ENCODE results near the gene DYNLRB1.

Gene DYNLRB1

GRCh38 chr20:34500823-34501222, 15.4 kb upstream of the DYNLRB1 start:
- H3K36me3 ChIP-seq (ENCODE audit: low read depth): peaks cover 92% of the 10 kb centered on the region
- peaks cover 7% of the 10 kb centered on the region for H3K4me1 ChIP-seq (ENCODE audit: insufficient read depth, poor library complexity, severe bottlenecking)
- no peak for TF ChIP-seq CTCF (IDR thresholded peaks at IDR 0.05; ENCODE audit: poor library complexity, severe bottlenecking)
- H3K9me3 ChIP-seq (ENCODE audit: severe bottlenecking): no peaks in the 10 kb centered on the region
- ATAC-seq (ENCODE audit: low read depth) (no peak), DNase-seq (ENCODE audit: low spot score) (no peak)
- no peaks in the 10 kb centered on the region for H3K27me3 ChIP-seq (ENCODE audit: insufficient read depth, poor library complexity, severe bottlenecking)
- no peak overlapping the region for H3K27ac ChIP-seq (ENCODE audit: poor library complexity, severe bottlenecking)
- H3K4me3 ChIP-seq (ENCODE audit: severe bottlenecking): no peak overlapping the region

GRCh38 chr20:34506480-34506879, 9.7 kb upstream of the DYNLRB1 start:
- ATAC-seq (ENCODE audit: low read depth): no peak
- Histone ChIP-seq H3K27me3 (ENCODE audit: insufficient read depth, poor library complexity, severe bottlenecking) (no peaks in the 10 kb centered on the region), H3K9me3 (ENCODE audit: severe bottlenecking) (no peaks in the 10 kb centered on the region), H3K36me3 (ENCODE audit: low read depth) (peaks cover 97% of the 10 kb centered on the region), H3K4me3 (ENCODE audit: severe bottlenecking) (no peak overlapping the region), H3K4me1 (ENCODE audit: insufficient read depth, poor library complexity, severe bottlenecking) (no peaks in the 10 kb centered on the region), H3K27ac (ENCODE audit: poor library complexity, severe bottlenecking) (no peak overlapping the region)
- TF ChIP-seq CTCF (IDR thresholded peaks at IDR 0.05; ENCODE audit: poor library complexity, severe bottlenecking): no peak
- no peak for DNase-seq (ENCODE audit: low spot score)

GRCh38 chr20:34507702-34508413, 8.4 kb upstream of the DYNLRB1 start:
- no peak for TF ChIP-seq CTCF (IDR thresholded peaks at IDR 0.05; ENCODE audit: poor library complexity, severe bottlenecking)
- Histone ChIP-seq H3K9me3 (ENCODE audit: severe bottlenecking) (no peaks in the 10 kb centered on the region), H3K27me3 (ENCODE audit: insufficient read depth, poor library complexity, severe bottlenecking) (no peaks in the 10 kb centered on the region), H3K36me3 (ENCODE audit: low read depth) (peaks cover 84% of the 10 kb centered on the region), H3K4me3 (ENCODE audit: severe bottlenecking) (no peak overlapping the region), H3K4me1 (ENCODE audit: insufficient read depth, poor library complexity, severe bottlenecking) (no peaks in the 10 kb centered on the region), H3K27ac (ENCODE audit: poor library complexity, severe bottlenecking) (no peak overlapping the region)
- no peak for ATAC-seq (ENCODE audit: low read depth)
- no peak for DNase-seq (ENCODE audit: low spot score)

GRCh38 chr20:34510575-34510974, 5.6 kb upstream of the DYNLRB1 start:
- TF ChIP-seq CTCF (IDR thresholded peaks at IDR 0.05; ENCODE audit: poor library complexity, severe bottlenecking): no peak
- no peak for ATAC-seq (ENCODE audit: low read depth)
- Histone ChIP-seq H3K4me3 (ENCODE audit: severe bottlenecking) (no peak overlapping the region), H3K27me3 (ENCODE audit: insufficient read depth, poor library complexity, severe bottlenecking) (no peaks in the 10 kb centered on the region), H3K27ac (ENCODE audit: poor library complexity, severe bottlenecking) (no peak overlapping the region), H3K4me1 (ENCODE audit: insufficient read depth, poor library complexity, severe bottlenecking) (peaks cover 3% of the 10 kb centered on the region), H3K36me3 (ENCODE audit: low read depth) (peaks cover 60% of the 10 kb centered on the region), H3K9me3 (ENCODE audit: severe bottlenecking) (no peaks in the 10 kb centered on the region)
- no peak for DNase-seq (ENCODE audit: low spot score)

GRCh38 chr20:34511891-34512265, 4.3 kb upstream of the DYNLRB1 start:
- peaks cover 3% of the 10 kb centered on the region for H3K4me1 ChIP-seq (ENCODE audit: insufficient read depth, poor library complexity, severe bottlenecking)
- no peaks in the 10 kb centered on the region for H3K9me3 ChIP-seq (ENCODE audit: severe bottlenecking)
- ATAC-seq (ENCODE audit: low read depth) (no peak), DNase-seq (ENCODE audit: low spot score) (no peak)
- no peak for TF ChIP-seq CTCF (IDR thresholded peaks at IDR 0.05; ENCODE audit: poor library complexity, severe bottlenecking)
- no peaks in the 10 kb centered on the region for H3K27me3 ChIP-seq (ENCODE audit: insufficient read depth, poor library complexity, severe bottlenecking)
- peaks cover 47% of the 10 kb centered on the region for H3K36me3 ChIP-seq (ENCODE audit: low read depth)
- H3K27ac ChIP-seq (ENCODE audit: poor library complexity, severe bottlenecking): no peak overlapping the region
- H3K4me3 ChIP-seq (ENCODE audit: severe bottlenecking): no peak overlapping the region

Measured in RWPE2 (cell line).